ENCODE data around the gene HTR4.

HTR4 gene

DNA sequence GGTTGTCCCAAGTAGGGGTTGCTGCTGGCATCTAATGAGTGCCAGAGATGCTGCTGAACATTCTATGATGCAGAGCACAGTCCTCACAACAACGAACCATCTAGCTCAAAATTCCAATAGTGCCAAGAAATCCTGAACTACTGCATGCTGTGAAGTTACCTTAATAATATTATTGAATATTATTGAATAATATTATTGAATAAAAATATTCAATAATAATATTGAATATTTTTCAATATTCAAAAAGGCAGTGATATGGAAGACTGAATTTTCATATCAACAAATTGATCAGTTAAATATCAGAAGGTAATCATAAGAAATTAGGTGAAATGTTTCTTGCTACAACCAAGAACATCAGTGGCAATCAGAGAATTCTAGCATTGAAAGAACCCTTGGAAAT, 2.8 kb downstream of the HTR4 start:
- ChIA-PET CTCF (no interaction called here), POLR2A (ENCODE audit: low non-redundant PET) (no interaction called here)
- no peak for DNase-seq (ENCODE audit: low spot score)
- TF ChIP-seq, protein P1, sequence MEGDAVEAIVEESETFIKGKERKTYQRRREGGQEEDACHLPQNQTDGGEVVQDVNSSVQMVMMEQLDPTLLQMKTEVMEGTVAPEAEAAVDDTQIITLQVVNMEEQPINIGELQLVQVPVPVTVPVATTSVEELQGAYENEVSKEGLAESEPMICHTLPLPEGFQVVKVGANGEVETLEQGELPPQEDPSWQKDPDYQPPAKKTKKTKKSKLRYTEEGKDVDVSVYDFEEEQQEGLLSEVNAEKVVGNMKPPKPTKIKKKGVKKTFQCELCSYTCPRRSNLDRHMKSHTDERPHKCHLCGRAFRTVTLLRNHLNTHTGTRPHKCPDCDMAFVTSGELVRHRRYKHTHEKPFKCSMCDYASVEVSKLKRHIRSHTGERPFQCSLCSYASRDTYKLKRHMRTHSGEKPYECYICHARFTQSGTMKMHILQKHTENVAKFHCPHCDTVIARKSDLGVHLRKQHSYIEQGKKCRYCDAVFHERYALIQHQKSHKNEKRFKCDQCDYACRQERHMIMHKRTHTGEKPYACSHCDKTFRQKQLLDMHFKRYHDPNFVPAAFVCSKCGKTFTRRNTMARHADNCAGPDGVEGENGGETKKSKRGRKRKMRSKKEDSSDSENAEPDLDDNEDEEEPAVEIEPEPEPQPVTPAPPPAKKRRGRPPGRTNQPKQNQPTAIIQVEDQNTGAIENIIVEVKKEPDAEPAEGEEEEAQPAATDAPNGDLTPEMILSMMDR (conservative IDR thresholded peaks at IDR 0.05; ENCODE audit: low read depth), result no peak
- H3K27ac ChIP-seq, result no peak overlapping the region

DNA sequence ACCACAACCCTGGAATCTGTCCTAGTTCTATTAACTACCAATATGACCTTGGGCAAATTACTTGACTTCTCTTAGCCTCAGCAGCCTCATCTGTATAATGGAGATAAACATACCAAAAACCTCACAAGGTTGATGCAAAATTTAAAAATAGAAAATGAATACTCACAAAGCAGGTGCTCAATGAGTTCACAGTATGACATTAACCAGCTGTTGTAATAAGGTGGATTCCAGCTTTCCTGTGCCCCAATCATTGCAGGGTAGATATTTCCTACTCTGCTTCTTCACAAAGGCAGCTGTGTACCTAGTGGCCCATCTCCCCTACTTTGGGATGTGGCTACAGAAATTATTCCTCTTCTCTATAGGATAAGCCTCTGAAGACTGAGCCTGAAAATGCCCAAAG, 8.8 kb downstream of the HTR4 start:
- H3K27ac ChIP-seq, result no peak overlapping the region
- ChIA-PET POLR2A (ENCODE audit: low non-redundant PET) (no interaction called here), CTCF (interaction anchor here (0.7 kb wide), 2 partner anchors 354 to 789 kb away, joined by 3 read pairs; no protein-coding TSS in a partner anchor)
- no peak for DNase-seq (ENCODE audit: low spot score)
- TF ChIP-seq, protein P1 (conservative IDR thresholded peaks at IDR 0.05; ENCODE audit: low read depth), result no peak

DNA sequence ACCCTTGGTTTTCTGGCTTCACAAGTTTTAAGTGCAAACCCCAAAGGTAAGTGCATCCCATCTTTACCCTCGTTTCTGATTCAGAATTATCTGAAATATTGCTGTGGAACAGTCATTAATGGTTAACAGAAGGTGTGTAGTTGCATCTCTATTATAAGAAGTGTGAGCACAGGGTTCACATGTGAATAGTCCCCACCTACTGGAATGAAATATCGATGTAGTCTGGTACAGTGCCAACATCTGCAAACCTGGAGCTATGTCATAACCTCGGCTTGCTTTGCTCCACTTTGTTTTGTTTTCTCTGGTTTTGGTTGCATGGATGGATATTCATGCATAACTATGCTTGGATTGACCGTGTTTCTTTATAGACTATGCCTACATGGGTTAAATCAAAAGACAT, 12.6 kb downstream of the HTR4 start:
- no peak for DNase-seq (ENCODE audit: low spot score)
- no peak overlapping the region for H3K27ac ChIP-seq
- TF ChIP-seq, protein P1 (conservative IDR thresholded peaks at IDR 0.05; ENCODE audit: low read depth), result no peak
- ChIA-PET CTCF (no interaction called here), POLR2A (ENCODE audit: low non-redundant PET) (no interaction called here)

DNA sequence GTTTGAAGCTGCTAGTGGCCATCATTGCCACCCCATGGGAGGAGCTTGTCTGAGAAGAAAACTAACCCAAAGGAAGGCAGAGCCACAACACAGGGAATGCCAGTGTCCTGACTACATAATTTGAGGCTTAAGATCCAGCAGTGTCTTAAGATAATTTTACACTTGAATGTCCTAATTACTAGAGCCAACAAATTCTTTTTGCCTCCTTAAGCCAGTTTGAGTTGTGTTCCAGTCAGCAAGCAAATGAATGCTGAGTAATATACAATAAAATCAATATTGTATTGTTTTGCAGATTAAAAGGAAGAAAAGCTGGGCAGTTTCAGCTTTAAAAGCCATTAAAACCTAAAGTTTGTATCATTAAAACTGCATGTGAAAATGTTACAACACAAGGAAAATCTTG, 13.9 kb downstream of the HTR4 start:
- CTCF ChIA-PET, result interaction anchor here (0.6 to 1.1 kb wide), 2 partner anchors 90 to 100 kb away, joined by 3 to 4 read pairs; no protein-coding TSS in a partner anchor
- POLR2A ChIA-PET (ENCODE audit: low non-redundant PET), result no interaction called here

DNA sequence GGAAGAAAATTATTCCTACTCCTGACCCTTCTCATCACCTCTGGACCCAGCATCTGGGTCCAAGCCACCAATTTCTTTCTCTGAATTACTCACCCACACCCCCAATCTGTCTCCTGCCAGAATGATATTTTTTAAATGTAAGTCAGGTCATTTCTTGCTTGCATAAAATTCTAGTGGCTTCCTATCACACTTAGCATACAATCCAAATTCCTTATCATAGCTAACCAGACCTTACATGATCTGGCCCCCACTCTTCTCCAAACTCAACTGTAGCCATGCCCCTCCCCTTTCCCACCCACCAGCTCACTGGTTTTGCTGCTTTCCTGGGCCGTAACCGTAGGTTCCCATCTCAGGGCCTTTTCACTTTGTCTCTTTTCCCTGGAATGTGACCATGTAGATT, 15.2 kb downstream of the HTR4 start:
- CTCF ChIA-PET, result no interaction called here
- POLR2A ChIA-PET (ENCODE audit: low non-redundant PET), result no interaction called here
- DNase-seq (ENCODE audit: low spot score), result no peak
- TF ChIP-seq, protein P1 (conservative IDR thresholded peaks at IDR 0.05; ENCODE audit: low read depth), result no peak
- H3K27ac ChIP-seq, result no peak overlapping the region

More for the DNA sequence above, 13.9 kb downstream of the HTR4 start:
- TF ChIP-seq, protein P1 (conservative IDR thresholded peaks at IDR 0.05; ENCODE audit: low read depth), result no peak
- H3K27ac ChIP-seq, result no peak overlapping the region
- DNase-seq (ENCODE audit: low spot score), result no peak

DNA sequence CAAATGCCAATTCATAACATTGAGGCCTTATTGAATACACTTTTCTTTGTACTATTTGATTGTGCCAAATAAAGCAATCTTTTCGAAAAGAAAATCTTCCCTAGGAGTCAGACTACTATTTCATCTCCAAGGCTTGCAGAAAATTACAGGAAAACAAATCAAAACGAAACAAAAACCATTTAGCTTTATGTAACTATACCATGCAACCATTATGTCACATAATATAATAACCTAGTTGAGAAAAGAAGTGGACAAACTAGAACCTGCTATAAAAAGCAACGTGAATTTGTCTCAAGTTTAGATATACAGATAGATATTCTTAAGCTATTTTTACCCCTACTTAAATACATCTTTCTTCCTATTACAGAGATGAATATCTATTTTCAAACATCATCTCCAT, 18.0 kb downstream of the HTR4 start:
- CTCF ChIA-PET, result no interaction called here
- POLR2A ChIA-PET (ENCODE audit: low non-redundant PET), result no interaction called here
- TF ChIP-seq, protein P1 (conservative IDR thresholded peaks at IDR 0.05; ENCODE audit: low read depth), result no peak
- no peak overlapping the region for H3K27ac ChIP-seq
- DNase-seq (ENCODE audit: low spot score), result no peak
